Upper lobe of left lung (tissue), 4 donors: ENCODE measurements around the gene KASH5.

Experiments
- CTCF ChIP-seq, 6 experiments: fragments of 450-650 bp in 4 of 6; fragments of 200-600 bp in 2 of 6; sonication (generic) in 2 of 6; IDR thresholded peaks; one replicate each; pipeline ENCODE4 v1.5.1; 2016 to 2019; ENCODE audit warnings: antibody characterized with exemption in 6 of 6
- EP300 ChIP-seq, 4 donors: sonication (generic); formaldehyde crosslinking; IDR thresholded peaks; one replicate each; pipeline ENCODE4 v1.5.1; 2017; ENCODE audit warnings: antibody characterized with exemption in 4 of 4, control low read depth in 2 of 4
- POLR2AphosphoS5 ChIP-seq, 2 donors: sonication (generic); formaldehyde crosslinking; IDR thresholded peaks; one replicate each; pipeline ENCODE4 v1.5.1; 2017; ENCODE audit warnings: antibody characterized with exemption in 2 of 2

- TF ChIP-seq CTCF (IDR thresholded peaks at IDR 0.05) (no peak), EP300 (IDR thresholded peaks at IDR 0.05) (no peak), POLR2AphosphoS5 (IDR thresholded peaks at IDR 0.05) (no peak)
Observed at GRCh38 chr19:49462492-49462891, 74.4 kb downstream of the KASH5 start.
